CD14-positive monocyte (primary cell): ENCODE data around the gene DCP1A. TPM values are rescaled to one million over a fixed set of nuclear protein-coding genes. Genes with fewer than 3 reads are reported as not detected.
A peak's percentile ranks its signal among the peaks of the same experiment; 100 is the strongest.

Experiments used
- DNase-seq, 3 donors: peaks; one replicate each; pipeline ENCODE4 v3.0.0-alpha.2; 2011 to 2022
- H2AFZ ChIP-seq: 2 replicates; pipeline ENCODE4 v1.6.0; 2012; ENCODE audit warnings: mild to moderate bottlenecking, low read depth, low read length, inconsistent platforms; ENCODE audit not compliant: insufficient read depth, poor library complexity, severe bottlenecking
- H3K27ac ChIP-seq, 2 donors: 1 replicate in 1 of 2; 2 replicates in 1 of 2; pipeline ENCODE4 v1.5.1; 2012 to 2013; ENCODE audit warnings: low read length in 2 of 2, control low read depth in 1 of 2, inconsistent platforms in 1 of 2, low read depth in 1 of 2, mild to moderate bottlenecking in 1 of 2
- H3K27me3 ChIP-seq, 2 donors: one replicate each; pipeline versions ENCODE4 v1.6.0 to v1.6.1; 2011 to 2013; ENCODE audit warnings: low read length in 2 of 2; ENCODE audit not compliant: control insufficient read depth in 2 of 2, insufficient read depth in 2 of 2
- H3K36me3 ChIP-seq, 2 donors: replicated peaks in 1 of 2; 1 replicate in 1 of 2; 2 replicates in 1 of 2; pipeline versions ENCODE4 v1.5.1 to v1.6.1; 2012 to 2013; ENCODE audit warnings: low read length in 2 of 2, control low read depth in 1 of 2, inconsistent platforms in 1 of 2, mild to moderate bottlenecking in 1 of 2; ENCODE audit not compliant: insufficient read depth in 2 of 2, control insufficient read depth in 1 of 2
- H3K4me1 ChIP-seq, 2 donors: 1 replicate in 1 of 2; 2 replicates in 1 of 2; pipeline versions ENCODE4 v1.5.1 to v1.6.1; 2012 to 2013; ENCODE audit warnings: low read length in 2 of 2, control low read depth in 1 of 2, inconsistent platforms in 1 of 2, mild to moderate bottlenecking in 1 of 2, moderate library complexity in 1 of 2; ENCODE audit not compliant: insufficient read depth in 2 of 2, control insufficient read depth in 1 of 2
- H3K4me2 ChIP-seq: replicated peaks from 2 replicates; pipeline ENCODE3; 2012; ENCODE audit warnings: low read length, moderate library complexity, mild to moderate bottlenecking; ENCODE audit not compliant: poor library complexity, severe bottlenecking; ENCODE audit errors: extremely low read depth
- H3K4me3 ChIP-seq, 3 experiments: fragments of 200-600 bp in 1 of 3; sonication (generic) in 1 of 3; replicated peaks in 1 of 3; 1 replicate in 2 of 3; 2 replicates in 1 of 3; pipeline ENCODE4 v1.5.1; 2011 to 2013; ENCODE audit warnings: low read length in 3 of 3, mild to moderate bottlenecking in 3 of 3, control low read depth in 2 of 3, low read depth in 2 of 3, inconsistent platforms in 1 of 3, moderate library complexity in 1 of 3
- H3K79me2 ChIP-seq: 2 replicates; pipeline ENCODE4 v1.6.0; 2012; ENCODE audit warnings: mild to moderate bottlenecking, control low read depth, inconsistent platforms, low read length, moderate library complexity; ENCODE audit not compliant: insufficient read depth
- H3K9ac ChIP-seq: 2 replicates; pipeline ENCODE4 v1.6.0; 2017; ENCODE audit warnings: low read length, mild to moderate bottlenecking; ENCODE audit not compliant: insufficient read depth, poor library complexity, severe bottlenecking
- H3K9me3 ChIP-seq, 2 donors: replicated peaks in 1 of 2; 1 replicate in 1 of 2; 2 replicates in 1 of 2; pipeline versions ENCODE4 v1.5.1 to v1.6.1; 2012 to 2013; ENCODE audit warnings: low read length in 2 of 2, control low read depth in 1 of 2; ENCODE audit not compliant: control insufficient read depth in 1 of 2, insufficient read depth in 1 of 2
- H4K20me1 ChIP-seq: 2 replicates; pipeline ENCODE4 v1.6.0; 2012; ENCODE audit warnings: mild to moderate bottlenecking, low read length, control low read depth, moderate library complexity; ENCODE audit not compliant: insufficient read depth
- H3K27ac Mint-ChIP-seq, 7 donors: one replicate each; pipeline ENCODE4 v1.8.0; 2020; ENCODE audit warnings: mild to moderate bottlenecking in 7 of 7, mixed read lengths in 7 of 7, moderate library complexity in 6 of 7, inconsistent platforms in 2 of 7
- H3K27me3 Mint-ChIP-seq, 3 donors: one replicate each; pipeline ENCODE4 v1.8.0; 2021 to 2022; ENCODE audit warnings: low read depth in 3 of 3, mild to moderate bottlenecking in 3 of 3, mixed read lengths in 3 of 3, moderate library complexity in 3 of 3, inconsistent platforms in 1 of 3
- H3K36me3 Mint-ChIP-seq, 2 donors: one replicate each; pipeline ENCODE4 v1.8.0; 2020; ENCODE audit warnings: mixed read lengths in 2 of 2, inconsistent platforms in 1 of 2, mild to moderate bottlenecking in 1 of 2
- H3K4me1 Mint-ChIP-seq: one replicate; pipeline ENCODE4 v1.8.0; 2020; ENCODE audit warnings: mild to moderate bottlenecking, mixed read lengths
- H3K4me3 Mint-ChIP-seq, 2 donors: one replicate each; pipeline ENCODE4 v1.8.0; 2020; ENCODE audit warnings: mild to moderate bottlenecking in 2 of 2, mixed read lengths in 2 of 2, moderate library complexity in 1 of 2
- H3K9me3 Mint-ChIP-seq, 7 donors: one replicate each; pipeline ENCODE4 v1.8.0; 2020 to 2022; ENCODE audit warnings: mixed read lengths in 7 of 7, mild to moderate bottlenecking in 6 of 7, moderate library complexity in 6 of 7, inconsistent platforms in 2 of 7
- WGBS: methylation state at CpG from one replicate; pipeline ENCODE4 v1.1.5; 2013; ENCODE audit warnings: missing lambda C conversion rate; ENCODE audit not compliant: insufficient coverage; 5-methylcytosine and 5-hydroxymethylcytosine counted together
- intact Hi-C, 2 donors: fragments of 100-400 bp; cut with micrococcal nuclease; formaldehyde crosslinking; loops; one replicate each; pipeline versions ENCODE4 v1.15.0 to v1.15.1; 2023
- polyA plus RNA-seq, 3 donors: library from polyadenylated mRNA; depleted of rRNA in 1 of 3; unstranded in 2 of 3; stranded (reverse) in 1 of 3; fragments of 300-500 nt in 2 of 3; fragments of >200 nt in 1 of 3; fragmentation: Illumina TruSeq in 2 of 3; gene quantifications; 1 replicate in 2 of 3; 2 replicates in 1 of 3; pipeline ENCODE4 v1.2.3, GENCODE V29; 2012 to 2021
- small RNA-seq: library from RNA; depleted of rRNA; stranded (forward); fragments of <200 nt; gene quantifications from one replicate; pipeline ENCODE3, GENCODE V24; 2012; ENCODE audit warnings: low read depth; ENCODE audit not compliant: insufficient read length
- TF ChIP-seq, protein P1 (sequence below): fragments of 200-600 bp; IDR thresholded peaks from one replicate; pipeline ENCODE4 v1.8.0; 2022; ENCODE audit warnings: antibody characterized with exemption, mild to moderate bottlenecking

DCP1A gene
- polyA plus RNA-seq, 3 donors = 11.9 to 25.4 (median 19.3) TPM

DNA sequence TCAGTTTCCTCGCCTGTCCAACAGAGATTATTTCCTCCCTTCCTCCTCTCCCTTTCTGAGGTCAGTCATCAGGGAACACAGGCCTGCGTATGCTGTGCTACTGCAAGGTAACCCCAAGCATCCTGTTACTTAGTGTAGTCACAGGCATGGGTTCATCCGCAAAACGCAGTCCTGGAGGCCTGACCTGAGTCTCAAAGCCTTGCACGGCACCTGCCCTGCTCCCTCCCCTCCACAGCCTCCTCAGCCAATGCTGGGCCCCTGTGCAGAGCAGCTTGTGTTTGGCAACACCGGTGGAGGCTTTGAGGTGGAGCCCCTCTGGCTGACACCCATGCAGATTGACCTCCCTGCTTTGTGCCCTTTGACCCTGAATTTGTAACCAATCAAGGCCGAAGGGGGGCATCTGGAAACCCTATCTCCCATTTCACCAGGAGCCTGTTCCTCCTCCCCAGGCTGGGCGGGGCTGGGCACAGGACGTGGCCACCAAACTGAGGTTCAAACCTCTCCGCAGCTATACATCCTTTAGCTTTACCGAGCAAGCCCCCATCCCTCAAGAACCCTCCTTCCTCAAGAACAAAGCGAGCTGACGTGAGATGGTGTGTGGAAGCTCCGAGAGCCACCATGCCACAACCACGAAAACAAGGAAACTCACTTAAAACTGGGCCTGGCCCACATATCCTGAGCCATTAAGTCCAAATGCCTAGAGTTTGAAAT lies 113.1 kb downstream of the DCP1A start:
- H3K9me3 Mint-ChIP-seq = peaks cover 0 to 2% (median 0%) of the 10 kb centered on the region in 7 donors

More for the DNA sequence above, 113.1 kb downstream of the DCP1A start:
- peaks cover 92 to 99% of the 10 kb centered on the region in 2 donors for H3K36me3 ChIP-seq
- H3K4me3 ChIP-seq = no peak overlapping the region
- Mint-ChIP-seq H3K27me3 (no peaks in the 10 kb centered on the region), H3K4me3 (no peak overlapping the region), H3K4me1 (peaks cover 44% of the 10 kb centered on the region), H3K27ac (peak overlapping the region in 6 of 7 donors; percentile 41 to 76 (median 70)), H3K36me3 (peaks cover 70 to 99% of the 10 kb centered on the region in 2 donors)
- H3K4me1 ChIP-seq = peaks cover 37 to 44% of the 10 kb centered on the region in 2 donors
- intact Hi-C loops = no loop called here
- DNase-seq = no peak
- no peak overlapping the region for H3K4me2 ChIP-seq
- H3K27me3 ChIP-seq = no peaks in the 10 kb centered on the region
- H3K9me3 ChIP-seq = no peaks in the 10 kb centered on the region
- H2AFZ ChIP-seq = no peak overlapping the region
- H3K27ac ChIP-seq = peak overlapping the region; percentile 24 to 67
- H4K20me1 ChIP-seq = peaks cover 99% of the 10 kb centered on the region
- TF ChIP-seq, protein P1, sequence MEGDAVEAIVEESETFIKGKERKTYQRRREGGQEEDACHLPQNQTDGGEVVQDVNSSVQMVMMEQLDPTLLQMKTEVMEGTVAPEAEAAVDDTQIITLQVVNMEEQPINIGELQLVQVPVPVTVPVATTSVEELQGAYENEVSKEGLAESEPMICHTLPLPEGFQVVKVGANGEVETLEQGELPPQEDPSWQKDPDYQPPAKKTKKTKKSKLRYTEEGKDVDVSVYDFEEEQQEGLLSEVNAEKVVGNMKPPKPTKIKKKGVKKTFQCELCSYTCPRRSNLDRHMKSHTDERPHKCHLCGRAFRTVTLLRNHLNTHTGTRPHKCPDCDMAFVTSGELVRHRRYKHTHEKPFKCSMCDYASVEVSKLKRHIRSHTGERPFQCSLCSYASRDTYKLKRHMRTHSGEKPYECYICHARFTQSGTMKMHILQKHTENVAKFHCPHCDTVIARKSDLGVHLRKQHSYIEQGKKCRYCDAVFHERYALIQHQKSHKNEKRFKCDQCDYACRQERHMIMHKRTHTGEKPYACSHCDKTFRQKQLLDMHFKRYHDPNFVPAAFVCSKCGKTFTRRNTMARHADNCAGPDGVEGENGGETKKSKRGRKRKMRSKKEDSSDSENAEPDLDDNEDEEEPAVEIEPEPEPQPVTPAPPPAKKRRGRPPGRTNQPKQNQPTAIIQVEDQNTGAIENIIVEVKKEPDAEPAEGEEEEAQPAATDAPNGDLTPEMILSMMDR = no peak
- peaks cover 96% of the 10 kb centered on the region for H3K79me2 ChIP-seq
- H3K9ac ChIP-seq = no peak overlapping the region
- WGBS = 80% methylated on average over 6 of the region's 15 CpGs

Small RNA genes lying within 50 kb of the gene (small RNA-seq; reads per million reads assigned to genes)
- gene RF00019 (not detected), gene RF00212 (not detected), gene RF00568 (not detected)

Other genes with a start within 250 kb of the DCP1A start
- gene RFT1, start 217.1 kb downstream of the DCP1A start, polyA plus RNA-seq = 10 to 100 TPM in 2 of 3 donors, 1 to 10 TPM in 1; 8.2 to 34.9 (median 25.6) TPM
- 100 to 1,000 TPM; 123 to 329 (median 158) TPM for gene PRKCD, start 186.3 kb downstream of the DCP1A start, polyA plus RNA-seq
- 100 to 1,000 TPM; 496 to 582 (median 562) TPM for gene TKT, start 91.5 kb downstream of the DCP1A start, polyA plus RNA-seq
- 1 to 10 TPM in 1 of 3 donors, under 1 TPM in 2; 0.29 to 1.2 (median 0.98) TPM for gene CACNA1D, start 147.1 kb upstream of the DCP1A start, polyA plus RNA-seq